Measurements from ENCODE around the gene CCDC61. TPM values are rescaled to one million over a fixed set of nuclear protein-coding genes. Genes with fewer than 3 reads are reported as not detected.
A peak's percentile ranks its signal among the peaks of the same experiment; 100 is the strongest.

The CCDC61 gene
- total RNA-seq, 1 donor from 2014 or later, result 6.1 TPM

- no peak for DNase-seq
Observed at GRCh38 chr19:46043519-46043918, 48.3 kb downstream of the CCDC61 start.

- no peak for DNase-seq
Observed at GRCh38 chr19:46049597-46049996, 54.3 kb downstream of the CCDC61 start.

- no peak for DNase-seq
Observed at GRCh38 chr19:46052896-46053295, 57.6 kb downstream of the CCDC61 start.

GRCh38 chr19:46056536-46056935 lies 61.3 kb downstream of the CCDC61 start:
- no peak for DNase-seq

GRCh38 chr19:46058778-46059177 lies 63.5 kb downstream of the CCDC61 start:
- DNase-seq, result no peak

- DNase-seq, result no peak
Observed at GRCh38 chr19:46060012-46060411, 64.7 kb downstream of the CCDC61 start.

GRCh38 chr19:46063201-46063600 lies 67.9 kb downstream of the CCDC61 start:
- DNase-seq, result no peak

GRCh38 chr19:46065486-46066071 lies 70.3 kb downstream of the CCDC61 start:
- DNase-seq, result no peak

- DNase-seq, result no peak
Observed at GRCh38 chr19:46066471-46066870, 71.2 kb downstream of the CCDC61 start.

GRCh38 chr19:46067691-46068090 lies 72.4 kb downstream of the CCDC61 start:
- no peak for DNase-seq

Small RNA genes within 50 kb of the gene (small RNA-seq; reads per million reads assigned to genes)
- gene MIR769 (ENCODE audit: low replicate concordance), result 156 reads per million, percentile 97 among the genes with 10 or more reads in this experiment

Other genes with a start within 250 kb of the CCDC61 start
- gene SIX5, start 226.2 kb upstream of the CCDC61 start, total RNA-seq, result 6.9 TPM
- gene DMPK, start 213.0 kb upstream of the CCDC61 start, total RNA-seq, result 29.0 TPM
- 21.2 TPM for gene DMWD, start 202.6 kb upstream of the CCDC61 start, total RNA-seq
- not detected for gene RSPH6A, start 180.2 kb upstream of the CCDC61 start, total RNA-seq
- 31.9 TPM for gene SYMPK, start 132.3 kb upstream of the CCDC61 start, total RNA-seq
- not detected for gene FOXA3, start 131.1 kb upstream of the CCDC61 start, total RNA-seq
- 14.5 TPM for gene IRF2BP1, start 109.3 kb upstream of the CCDC61 start, total RNA-seq
- gene MYPOP, start 92.9 kb upstream of the CCDC61 start, total RNA-seq, result 1.1 TPM
- gene NANOS2, start 80.7 kb upstream of the CCDC61 start, total RNA-seq, result not detected
- gene NOVA2, start 21.6 kb upstream of the CCDC61 start, total RNA-seq, result 0.59 TPM
- gene PGLYRP1, start 27.6 kb downstream of the CCDC61 start, total RNA-seq, result 5.3 TPM
- 4.7 TPM for gene IGFL4, start 45.5 kb downstream of the CCDC61 start, total RNA-seq
- gene IGFL3, start 129.2 kb downstream of the CCDC61 start, total RNA-seq, result 5.9 TPM
- 19.9 TPM for gene IGFL2, start 152.8 kb downstream of the CCDC61 start, total RNA-seq
- 0.69 TPM for gene IGFL1, start 234.3 kb downstream of the CCDC61 start, total RNA-seq

All from skin of body (tissue), 3 donors.